HEK293 (cell line): ENCODE data around the gene HSPH1.

Source experiments
- GLI2 ChIP-seq: fragments of 450-650 bp; formaldehyde crosslinking; IDR thresholded peaks from 2 replicates; pipeline ENCODE4; 2017; ENCODE audit warnings: missing biosample characterization, missing genetic modification characterization, low read depth, borderline replicate concordance
- KLF10 ChIP-seq: fragments of 450-650 bp; IDR thresholded peaks from 2 replicates; pipeline ENCODE4 v1.5.1; 2018; ENCODE audit warnings: missing biosample characterization, mild to moderate bottlenecking, missing genetic modification characterization
- YY2 ChIP-seq: fragments of 450-650 bp; formaldehyde crosslinking; IDR thresholded peaks from 2 replicates; pipeline ENCODE4 v1.5.1; 2016; ENCODE audit warnings: missing biosample characterization, missing genetic modification characterization
- ZBTB8A ChIP-seq: fragments of 450-650 bp; formaldehyde crosslinking; IDR thresholded peaks from 2 replicates; pipeline ENCODE4 v1.5.1; 2016; ENCODE audit warnings: missing biosample characterization, missing genetic modification characterization
- ZNF202 ChIP-seq: fragments of 450-650 bp; formaldehyde crosslinking; IDR thresholded peaks from 2 replicates; pipeline ENCODE4 v1.5.1; 2016; ENCODE audit warnings: missing biosample characterization, missing genetic modification characterization, borderline replicate concordance
- ZNF747 ChIP-seq: fragments of 450-650 bp; formaldehyde crosslinking; IDR thresholded peaks from 2 replicates; pipeline ENCODE4 v1.5.1; 2016; ENCODE audit warnings: missing biosample characterization, missing genetic modification characterization
- ZNF843 ChIP-seq: fragments of 450-650 bp; formaldehyde crosslinking; IDR thresholded peaks from 2 replicates; pipeline ENCODE4 v1.5.1; 2016; ENCODE audit warnings: missing biosample characterization, missing genetic modification characterization
- TF ChIP-seq, protein P1 (sequence below): fragments of 450-650 bp; formaldehyde crosslinking; IDR thresholded peaks from 2 replicates; pipeline ENCODE4 v1.5.1; 2016; ENCODE audit warnings: missing biosample characterization, missing genetic modification characterization
- TF ChIP-seq, protein P2 (sequence below): fragments of 450-650 bp; formaldehyde crosslinking; conservative IDR thresholded peaks from 2 replicates; pipeline ENCODE4 v1.5.1; 2016; ENCODE audit warnings: low read depth, missing biosample characterization, missing genetic modification characterization

GRCh38 chr13:31107109-31107508 lies 54.6 kb downstream of the HSPH1 start:
- TF ChIP-seq ZNF747 (tag by site-specific recombination) (no peak), YY2 (tag by site-specific recombination) (no peak), KLF10 (tag by site-specific recombination) (no peak), ZNF202 (tag by site-specific recombination) (no peak), ZBTB8A (tag by site-specific recombination) (no peak), ZNF843 (no peak), GLI2 (tag by site-specific recombination) (no peak)
- TF ChIP-seq, protein P1, sequence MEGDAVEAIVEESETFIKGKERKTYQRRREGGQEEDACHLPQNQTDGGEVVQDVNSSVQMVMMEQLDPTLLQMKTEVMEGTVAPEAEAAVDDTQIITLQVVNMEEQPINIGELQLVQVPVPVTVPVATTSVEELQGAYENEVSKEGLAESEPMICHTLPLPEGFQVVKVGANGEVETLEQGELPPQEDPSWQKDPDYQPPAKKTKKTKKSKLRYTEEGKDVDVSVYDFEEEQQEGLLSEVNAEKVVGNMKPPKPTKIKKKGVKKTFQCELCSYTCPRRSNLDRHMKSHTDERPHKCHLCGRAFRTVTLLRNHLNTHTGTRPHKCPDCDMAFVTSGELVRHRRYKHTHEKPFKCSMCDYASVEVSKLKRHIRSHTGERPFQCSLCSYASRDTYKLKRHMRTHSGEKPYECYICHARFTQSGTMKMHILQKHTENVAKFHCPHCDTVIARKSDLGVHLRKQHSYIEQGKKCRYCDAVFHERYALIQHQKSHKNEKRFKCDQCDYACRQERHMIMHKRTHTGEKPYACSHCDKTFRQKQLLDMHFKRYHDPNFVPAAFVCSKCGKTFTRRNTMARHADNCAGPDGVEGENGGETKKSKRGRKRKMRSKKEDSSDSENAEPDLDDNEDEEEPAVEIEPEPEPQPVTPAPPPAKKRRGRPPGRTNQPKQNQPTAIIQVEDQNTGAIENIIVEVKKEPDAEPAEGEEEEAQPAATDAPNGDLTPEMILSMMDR: no peak
- TF ChIP-seq, protein P2, sequence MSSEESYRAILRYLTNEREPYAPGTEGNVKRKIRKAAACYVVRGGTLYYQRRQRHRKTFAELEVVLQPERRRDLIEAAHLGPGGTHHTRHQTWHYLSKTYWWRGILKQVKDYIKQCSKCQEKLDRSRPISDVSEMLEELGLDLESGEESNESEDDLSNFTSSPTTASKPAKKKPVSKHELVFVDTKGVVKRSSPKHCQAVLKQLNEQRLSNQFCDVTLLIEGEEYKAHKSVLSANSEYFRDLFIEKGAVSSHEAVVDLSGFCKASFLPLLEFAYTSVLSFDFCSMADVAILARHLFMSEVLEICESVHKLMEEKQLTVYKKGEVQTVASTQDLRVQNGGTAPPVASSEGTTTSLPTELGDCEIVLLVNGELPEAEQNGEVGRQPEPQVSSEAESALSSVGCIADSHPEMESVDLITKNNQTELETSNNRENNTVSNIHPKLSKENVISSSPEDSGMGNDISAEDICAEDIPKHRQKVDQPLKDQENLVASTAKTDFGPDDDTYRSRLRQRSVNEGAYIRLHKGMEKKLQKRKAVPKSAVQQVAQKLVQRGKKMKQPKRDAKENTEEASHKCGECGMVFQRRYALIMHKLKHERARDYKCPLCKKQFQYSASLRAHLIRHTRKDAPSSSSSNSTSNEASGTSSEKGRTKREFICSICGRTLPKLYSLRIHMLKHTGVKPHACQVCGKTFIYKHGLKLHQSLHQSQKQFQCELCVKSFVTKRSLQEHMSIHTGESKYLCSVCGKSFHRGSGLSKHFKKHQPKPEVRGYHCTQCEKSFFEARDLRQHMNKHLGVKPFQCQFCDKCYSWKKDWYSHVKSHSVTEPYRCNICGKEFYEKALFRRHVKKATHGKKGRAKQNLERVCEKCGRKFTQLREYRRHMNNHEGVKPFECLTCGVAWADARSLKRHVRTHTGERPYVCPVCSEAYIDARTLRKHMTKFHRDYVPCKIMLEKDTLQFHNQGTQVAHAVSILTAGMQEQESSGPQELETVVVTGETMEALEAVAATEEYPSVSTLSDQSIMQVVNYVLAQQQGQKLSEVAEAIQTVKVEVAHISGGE (tag by site-specific recombination): no peak
